Fibroblast of lung (primary cell): ENCODE measurements around the gene CLDN9. TPM values are rescaled to one million over a fixed set of nuclear protein-coding genes. Genes with fewer than 3 reads are reported as not detected.
A peak's percentile ranks its signal among the peaks of the same experiment; 100 is the strongest.

Experiments
- DNase-seq, 2 donors: peaks; one replicate each; pipeline versions ENCODE4 v3.0.0 to v3.0.0-alpha.2; 2010; ENCODE audit warnings: low read depth in 2 of 2
- H2AFZ ChIP-seq: 2 replicates; pipeline ENCODE4 v1.5.1; 2012; ENCODE audit warnings: low read length, control low read depth, inconsistent platforms
- H3K27ac ChIP-seq: 2 replicates; pipeline ENCODE4 v1.5.1; 2011; ENCODE audit warnings: low read length, control low read depth; ENCODE audit not compliant: insufficient read depth
- H3K27me3 ChIP-seq: 2 replicates; pipeline ENCODE4 v1.5.1; 2011; ENCODE audit warnings: mild to moderate bottlenecking, low read length; ENCODE audit not compliant: control insufficient read depth, insufficient read depth
- H3K36me3 ChIP-seq: 2 replicates; pipeline ENCODE4 v1.5.1; 2011; ENCODE audit warnings: low read length; ENCODE audit not compliant: control insufficient read depth, insufficient read depth
- H3K4me1 ChIP-seq: 2 replicates; pipeline ENCODE4 v1.5.1; 2011; ENCODE audit warnings: low read length; ENCODE audit not compliant: control insufficient read depth, insufficient read depth; ENCODE audit errors: extremely low read depth
- H3K4me2 ChIP-seq: 2 replicates; pipeline ENCODE4 v1.5.1; 2011; ENCODE audit warnings: low read length, control low read depth; ENCODE audit not compliant: insufficient read depth; ENCODE audit errors: extremely low read depth
- H3K4me3 ChIP-seq, 4 experiments: fragments of 200-600 bp in 1 of 4; sonication (generic) in 1 of 4; replicated peaks in 1 of 4; 2 replicates each; pipeline ENCODE4 v1.5.1; 2011 to 2016; ENCODE audit warnings: low read length in 4 of 4, low read depth in 3 of 4, mild to moderate bottlenecking in 3 of 4, control low read depth in 2 of 4, inconsistent platforms in 1 of 4, mixed read lengths in 1 of 4; ENCODE audit not compliant: insufficient read depth in 1 of 4; ENCODE audit errors: control extremely low read depth in 1 of 4
- H3K79me2 ChIP-seq: 2 replicates; pipeline ENCODE4 v1.5.1; 2012; ENCODE audit warnings: mild to moderate bottlenecking, low read length, inconsistent platforms; ENCODE audit not compliant: control insufficient read depth, insufficient read depth
- H3K9ac ChIP-seq: 2 replicates; pipeline ENCODE4 v1.5.1; 2011; ENCODE audit warnings: mild to moderate bottlenecking, low read length, control low read depth; ENCODE audit not compliant: insufficient read depth
- H3K9me3 ChIP-seq: 2 replicates; pipeline ENCODE4 v1.5.1; 2012; ENCODE audit warnings: low read depth, low read length; ENCODE audit not compliant: control insufficient read depth, insufficient read depth
- H4K20me1 ChIP-seq: 2 replicates; pipeline ENCODE4 v1.5.1; 2011; ENCODE audit warnings: low read length; ENCODE audit not compliant: control insufficient read depth, insufficient read depth; ENCODE audit errors: extremely low read depth
- CTCF ChIP-seq, 2 donors: IDR thresholded peaks in 1 of 2; conservative IDR thresholded peaks in 1 of 2; 1 replicate in 1 of 2; 2 replicates in 1 of 2; pipeline ENCODE4 v1.5.1; 2011 to 2012; ENCODE audit warnings: low read length in 2 of 2, control low read depth in 1 of 2, inconsistent platforms in 1 of 2, low read depth in 1 of 2, mild to moderate bottlenecking in 1 of 2
- EZH2 ChIP-seq: IDR thresholded peaks from 2 replicates; pipeline ENCODE4 v1.5.1; 2012; ENCODE audit warnings: low read length, control low read depth, mild to moderate bottlenecking; ENCODE audit errors: missing control alignments
- polyA plus RNA-seq, 2 donors: library from polyadenylated mRNA; depleted of rRNA in 1 of 2; stranded (reverse) in 1 of 2; unstranded in 1 of 2; fragments of >200 nt; gene quantifications; 2 replicates each; pipeline ENCODE4 v1.2.1, GENCODE V29; 2011 to 2012; ENCODE audit warnings: missing spikeins in 1 of 2
- total RNA-seq: library from RNA; depleted of rRNA; stranded (reverse); fragments of >200 nt; gene quantifications from 2 replicates; pipeline ENCODE4 v1.2.1, GENCODE V29; 2014

The CLDN9 gene
- total and polyA plus RNA-seq, 2 donors (not counting 1 experiment from before 2014, with no cell fraction given): not detected

GRCh38 chr16:2981177-2981898 is 31.4 kb upstream of the CLDN9 start:
- H3K27ac ChIP-seq: no peak overlapping the region
- H4K20me1 ChIP-seq: no peaks in the 10 kb centered on the region
- H3K4me3 ChIP-seq: peak overlapping the region in 1 of 4 experiments; percentile 80
- peaks cover 8% of the 10 kb centered on the region for H3K4me1 ChIP-seq
- H3K9ac ChIP-seq: no peak overlapping the region
- H3K27me3 ChIP-seq: no peaks in the 10 kb centered on the region
- TF ChIP-seq CTCF (conservative IDR thresholded peaks at IDR 0.05 in 1 of 2, IDR thresholded peaks at IDR 0.05 in 1 of 2; ENCODE audit: low read depth in 1 of 2, low read length in 2 of 2): no peak
- peak overlapping the region; percentile 88 for H3K4me2 ChIP-seq
- peaks cover 2% of the 10 kb centered on the region for H3K36me3 ChIP-seq
- H3K79me2 ChIP-seq: peaks cover 5% of the 10 kb centered on the region
- no peaks in the 10 kb centered on the region for H3K9me3 ChIP-seq
- no peak for DNase-seq
- H2AFZ ChIP-seq: no peak overlapping the region

- peaks cover 8% of the 10 kb centered on the region for H3K4me1 ChIP-seq
- no peak overlapping the region for H3K9ac ChIP-seq
- no peaks in the 10 kb centered on the region for H3K36me3 ChIP-seq
- H3K4me2 ChIP-seq: no peak overlapping the region
- H3K9me3 ChIP-seq: no peaks in the 10 kb centered on the region
- no peak overlapping the region for H2AFZ ChIP-seq
- no peak overlapping the region for H3K27ac ChIP-seq
- DNase-seq: no peak
- no peaks in the 10 kb centered on the region for H3K27me3 ChIP-seq
- H4K20me1 ChIP-seq: no peaks in the 10 kb centered on the region
- no peak overlapping the region for H3K4me3 ChIP-seq
- no peak for TF ChIP-seq CTCF (conservative IDR thresholded peaks at IDR 0.05 in 1 of 2, IDR thresholded peaks at IDR 0.05 in 1 of 2; ENCODE audit: low read depth in 1 of 2, low read length in 2 of 2)
- TF ChIP-seq EZH2: no peak
- H3K79me2 ChIP-seq: peaks cover 5% of the 10 kb centered on the region
Observed at GRCh38 chr16:2981899-2982250, 30.8 kb upstream of the CLDN9 start.

- TF ChIP-seq EZH2: no peak
- TF ChIP-seq CTCF (conservative IDR thresholded peaks at IDR 0.05 in 1 of 2, IDR thresholded peaks at IDR 0.05 in 1 of 2; ENCODE audit: low read depth in 1 of 2, low read length in 2 of 2): no peak
- Histone ChIP-seq H3K4me2 (no peak overlapping the region), H3K4me1 (peaks cover 8% of the 10 kb centered on the region), H3K9ac (no peak overlapping the region), H3K9me3 (no peaks in the 10 kb centered on the region), H3K27ac (no peak overlapping the region), H3K79me2 (peaks cover 5% of the 10 kb centered on the region), H4K20me1 (no peaks in the 10 kb centered on the region), H2AFZ (no peak overlapping the region), H3K27me3 (no peaks in the 10 kb centered on the region), H3K4me3 (no peak overlapping the region), H3K36me3 (no peaks in the 10 kb centered on the region)
- no peak for DNase-seq
Observed at GRCh38 chr16:2982402-2982801, 30.3 kb upstream of the CLDN9 start.
